Cardiac muscle cell (in vitro differentiated cells and primary cell): ENCODE results near the gene TROAP. TPM values are rescaled to one million over a fixed set of nuclear protein-coding genes. Genes with fewer than 3 reads are reported as not detected.

ENCODE experiments used
- DNase-seq, 2 donors: peaks; one replicate each; pipeline versions ENCODE4 v3.0.0 to v3.0.0-alpha.2; 2010 to 2017; ENCODE audit warnings: low read depth in 1 of 2, low spot score in 1 of 2
- H3K27ac ChIP-seq: fragments of 200-600 bp; sonication (generic); 2 replicates; pipeline ENCODE4 v1.5.1; 2016
- H3K27me3 ChIP-seq: fragments of 200-600 bp; sonication (generic); 2 replicates; pipeline ENCODE4 v1.6.0; 2016; ENCODE audit warnings: control low read depth
- H3K36me3 ChIP-seq: fragments of 200-600 bp; sonication (generic); 2 replicates; pipeline ENCODE4 v1.5.1; 2016; ENCODE audit warnings: control low read depth
- H3K4me1 ChIP-seq: fragments of 200-600 bp; sonication (generic); 2 replicates; pipeline ENCODE4 v1.8.1; 2017; ENCODE audit warnings: low read depth, mild to moderate bottlenecking, mixed run types
- H3K4me3 ChIP-seq: fragments of 200-600 bp; sonication (generic); 2 replicates; pipeline ENCODE4 v1.5.1; 2016; ENCODE audit warnings: mild to moderate bottlenecking
- H3K9me3 ChIP-seq: fragments of 200-600 bp; sonication (generic); 2 replicates; pipeline ENCODE4 v1.5.1; 2017; ENCODE audit warnings: low read depth, mild to moderate bottlenecking, control low read depth
- polyA plus RNA-seq: library from polyadenylated mRNA; unstranded; fragments of >200 nt; fragmentation: Nextera tagmentation; extraction: Ambion mirVana; gene quantifications from 2 replicates; pipeline ENCODE4 v1.2.1, GENCODE V29; 2016
- total RNA-seq: library from RNA; depleted of rRNA; stranded (reverse); fragments of >200 nt; gene quantifications from 2 replicates; pipeline ENCODE4 v1.2.3, GENCODE V29; 2016
- TF ChIP-seq, protein P1 (sequence below): IDR thresholded peaks from 2 replicates; pipeline ENCODE4 v1.5.1; 2012; ENCODE audit warnings: low read depth, mild to moderate bottlenecking, low read length

The TROAP gene
- total and polyA plus RNA-seq, 2 experiments from 2014 or later: 8.2 to 72.9 TPM

DNA sequence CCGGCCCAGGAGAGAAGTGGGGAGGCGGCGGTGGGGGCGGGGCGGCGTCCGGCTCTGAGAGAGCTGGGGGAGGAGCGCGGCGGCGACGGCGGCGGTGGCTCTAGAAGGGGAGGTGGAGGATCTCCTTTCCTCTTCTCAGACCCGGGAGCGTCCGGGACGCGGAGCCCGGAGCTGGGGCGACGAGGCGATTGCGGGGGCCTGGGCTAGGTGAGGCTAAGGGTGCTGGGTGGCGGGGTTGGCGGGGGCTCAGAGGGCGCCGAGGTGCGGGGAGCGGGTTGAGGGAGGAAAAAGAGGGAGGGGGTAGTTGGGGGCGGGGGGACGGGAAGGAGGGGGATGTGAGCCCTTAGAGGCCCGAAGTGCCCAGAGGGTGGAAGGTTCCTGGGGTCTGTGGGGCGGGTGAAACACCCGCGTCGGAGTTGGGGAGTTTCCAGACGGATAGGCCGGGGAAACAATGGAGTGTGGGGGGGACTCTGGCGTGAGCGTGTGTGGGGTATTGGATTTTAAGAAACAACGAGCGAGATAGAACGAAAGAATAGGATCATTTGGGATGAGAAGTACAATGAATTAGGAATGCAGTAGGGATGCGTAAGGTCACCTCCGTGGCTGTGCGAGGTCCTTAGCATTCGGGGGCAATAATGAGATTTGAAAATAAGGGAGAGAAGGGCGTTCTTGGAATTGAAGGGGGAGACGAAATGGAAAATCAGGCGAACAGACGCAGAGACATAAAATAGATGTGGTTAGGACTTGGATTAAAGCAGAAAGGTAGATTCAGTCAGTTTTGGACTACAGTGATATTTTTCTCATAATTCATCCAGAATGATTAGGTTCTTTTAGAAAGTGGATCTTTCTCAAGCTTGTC is 44.6 kb downstream of the TROAP start, which contains the start of gene SPATS2:
Gene SPATS2, plus strand, starts transcription at position 82 of the 859 bp plus-strand sequence. CDS start 93,551 bp downstream, outside the sequence.
- TF ChIP-seq, protein P1, sequence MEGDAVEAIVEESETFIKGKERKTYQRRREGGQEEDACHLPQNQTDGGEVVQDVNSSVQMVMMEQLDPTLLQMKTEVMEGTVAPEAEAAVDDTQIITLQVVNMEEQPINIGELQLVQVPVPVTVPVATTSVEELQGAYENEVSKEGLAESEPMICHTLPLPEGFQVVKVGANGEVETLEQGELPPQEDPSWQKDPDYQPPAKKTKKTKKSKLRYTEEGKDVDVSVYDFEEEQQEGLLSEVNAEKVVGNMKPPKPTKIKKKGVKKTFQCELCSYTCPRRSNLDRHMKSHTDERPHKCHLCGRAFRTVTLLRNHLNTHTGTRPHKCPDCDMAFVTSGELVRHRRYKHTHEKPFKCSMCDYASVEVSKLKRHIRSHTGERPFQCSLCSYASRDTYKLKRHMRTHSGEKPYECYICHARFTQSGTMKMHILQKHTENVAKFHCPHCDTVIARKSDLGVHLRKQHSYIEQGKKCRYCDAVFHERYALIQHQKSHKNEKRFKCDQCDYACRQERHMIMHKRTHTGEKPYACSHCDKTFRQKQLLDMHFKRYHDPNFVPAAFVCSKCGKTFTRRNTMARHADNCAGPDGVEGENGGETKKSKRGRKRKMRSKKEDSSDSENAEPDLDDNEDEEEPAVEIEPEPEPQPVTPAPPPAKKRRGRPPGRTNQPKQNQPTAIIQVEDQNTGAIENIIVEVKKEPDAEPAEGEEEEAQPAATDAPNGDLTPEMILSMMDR: no peak
- Histone ChIP-seq H3K36me3 (no peaks in the 10 kb centered on the region), H3K27me3 (no peaks in the 10 kb centered on the region), H3K4me1 (peaks cover 17% of the 10 kb centered on the region), H3K9me3 (no peaks in the 10 kb centered on the region), H3K27ac (peak within 1 kb of the TSS; percentile 95), H3K4me3 (peak within 1 kb of the TSS; percentile 85)
- peak in 1 of 2 donors; percentile 46 for DNase-seq

DNA sequence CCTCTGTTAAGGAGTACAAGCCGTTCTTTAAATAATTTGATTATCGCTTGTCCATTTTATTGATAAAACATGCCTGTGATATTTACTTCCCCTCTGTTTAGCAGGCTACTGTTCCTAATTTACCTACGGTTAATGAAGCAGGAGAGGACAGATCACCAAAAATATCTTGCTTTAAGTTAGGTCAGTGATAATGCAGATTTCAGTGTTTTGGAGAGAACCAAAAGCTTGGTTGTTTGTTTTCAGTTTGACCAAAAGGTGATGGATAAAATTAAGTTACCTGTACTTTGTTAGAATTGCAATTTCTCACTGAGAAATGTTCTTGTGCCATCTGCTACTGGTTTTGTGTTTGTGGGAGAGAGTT is 45.2 kb downstream of the TROAP start:
- H3K27ac ChIP-seq: peak overlapping the region; percentile 89
- no peaks in the 10 kb centered on the region for H3K9me3 ChIP-seq
- TF ChIP-seq, protein P1: no peak

DNA sequence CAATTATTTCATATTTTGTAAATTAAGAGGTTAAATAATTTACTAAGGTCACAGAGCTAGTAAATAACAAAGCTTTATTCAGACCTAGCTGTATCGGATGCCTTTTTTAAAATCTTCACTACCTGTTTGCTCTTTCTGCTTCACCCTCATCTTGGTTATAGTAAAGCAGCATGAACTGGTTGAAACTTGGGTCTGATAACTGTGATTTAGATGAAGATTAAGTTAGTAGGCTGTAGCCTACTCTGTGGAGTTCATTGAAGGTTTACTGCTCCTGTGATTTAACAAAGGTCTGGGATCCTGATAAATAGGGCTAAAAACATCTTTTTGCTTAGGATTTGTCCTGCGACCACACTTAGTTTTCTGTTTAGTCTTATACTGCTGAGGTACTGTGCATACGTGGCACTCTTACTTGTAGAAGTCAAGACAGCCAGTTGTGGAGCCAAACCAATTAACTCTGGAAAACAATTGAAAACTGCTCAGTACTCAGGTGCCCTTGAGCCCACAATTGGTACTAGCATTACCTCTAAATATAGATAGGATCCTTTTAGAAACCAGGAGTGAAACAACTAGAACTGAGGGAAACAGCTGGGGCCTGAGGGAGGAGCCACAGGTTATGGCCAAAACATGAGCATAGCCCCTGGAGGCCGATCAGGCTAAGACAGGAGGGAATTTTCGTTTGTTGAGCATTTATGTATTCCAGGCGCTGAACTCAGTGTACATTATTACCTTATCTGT is 46.5 kb downstream of the TROAP start:
- Histone ChIP-seq H3K4me1 (peaks cover 17% of the 10 kb centered on the region), H3K27ac (peak overlapping the region; percentile 76), H3K36me3 (no peaks in the 10 kb centered on the region), H3K4me3 (peak overlapping the region; percentile 2), H3K27me3 (no peaks in the 10 kb centered on the region), H3K9me3 (no peaks in the 10 kb centered on the region)
- peak; percentile 55 to 69 for DNase-seq
- TF ChIP-seq, protein P1: peak; percentile 55

More for the DNA sequence above, 45.2 kb downstream of the TROAP start:
- Histone ChIP-seq H3K36me3 (no peaks in the 10 kb centered on the region), H3K4me1 (peaks cover 17% of the 10 kb centered on the region), H3K27me3 (no peaks in the 10 kb centered on the region), H3K4me3 (peak overlapping the region; percentile 85)
- DNase-seq: no peak

DNA sequence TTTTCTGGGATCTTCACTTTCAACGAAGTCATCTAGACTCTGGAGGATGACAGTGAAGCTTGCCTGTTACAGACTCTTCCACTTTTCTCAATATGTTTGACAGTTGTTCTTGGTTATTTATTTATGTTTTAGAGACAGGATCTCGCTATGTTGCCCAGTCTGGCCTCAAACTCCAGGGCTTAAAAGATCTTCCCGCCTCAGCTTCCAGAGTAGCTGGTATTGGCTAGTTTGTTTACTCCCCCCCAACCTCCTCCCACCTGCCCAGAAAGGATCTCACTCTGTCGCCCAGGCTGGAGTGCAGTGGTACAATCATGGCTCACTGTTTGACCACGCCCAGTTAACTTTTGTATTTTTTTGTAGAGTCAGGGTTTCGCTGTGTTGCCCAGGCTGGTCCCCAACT is 47.5 kb downstream of the TROAP start:
- Histone ChIP-seq H3K4me1 (peaks cover 17% of the 10 kb centered on the region), H3K9me3 (no peaks in the 10 kb centered on the region), H3K36me3 (no peaks in the 10 kb centered on the region), H3K27ac (no peak overlapping the region), H3K4me3 (no peak overlapping the region), H3K27me3 (no peaks in the 10 kb centered on the region)
- TF ChIP-seq, protein P1: no peak
- no peak for DNase-seq

DNA sequence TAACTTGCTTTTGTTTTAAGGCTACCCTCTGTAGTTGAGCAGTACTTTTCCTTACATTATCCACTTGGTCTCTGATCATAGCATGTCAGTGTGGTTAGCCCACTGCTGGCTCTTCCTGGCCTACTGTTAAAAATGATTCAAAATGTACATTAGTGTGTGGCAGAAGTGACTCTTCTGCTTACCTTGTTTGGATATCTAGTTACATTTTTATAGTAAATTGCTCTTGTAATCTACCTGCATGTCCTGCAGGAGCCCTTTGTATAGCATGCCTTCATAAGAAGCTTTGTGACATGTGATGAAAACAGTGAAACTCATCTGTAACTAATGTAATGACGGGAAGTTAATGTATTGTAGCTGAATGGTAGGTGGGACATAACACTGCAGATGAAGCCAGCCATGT is 52.4 kb downstream of the TROAP start:
- Histone ChIP-seq H3K27ac (no peak overlapping the region), H3K4me3 (no peak overlapping the region), H3K27me3 (no peaks in the 10 kb centered on the region), H3K4me1 (no peaks in the 10 kb centered on the region), H3K9me3 (no peaks in the 10 kb centered on the region), H3K36me3 (no peaks in the 10 kb centered on the region)
- no peak for DNase-seq
- TF ChIP-seq, protein P1: no peak
